GM12878 (cell line): ENCODE results near the gene RAD51B.
A peak's percentile ranks its signal among the peaks of the same experiment; 100 is the strongest.

ENCODE experiments used
- ASH2L ChIP-seq: fragments of 300-600, 200-600 bp; sonication (generic); IDR thresholded peaks from 2 replicates; pipeline ENCODE4 v1.6.1; 2017; ENCODE audit warnings: low read depth, mild to moderate bottlenecking, borderline replicate concordance
- ATF2 ChIP-seq: IDR thresholded peaks from 2 replicates; pipeline ENCODE4 v1.6.1; 2012; ENCODE audit warnings: low read length, inconsistent platforms
- EZH2 ChIP-seq: IDR thresholded peaks from 2 replicates; pipeline ENCODE4 v1.6.1; 2012; ENCODE audit warnings: low read depth, mild to moderate bottlenecking, control low read depth, inconsistent platforms, low read length, borderline replicate concordance; ENCODE audit not compliant: control insufficient read depth
- TF ChIP-seq, protein P1 (sequence below), 3 experiments: IDR thresholded peaks in 2 of 3; conservative IDR thresholded peaks in 1 of 3; 2 replicates each; pipeline ENCODE4 v1.5.1; 2011; ENCODE audit warnings: low read depth in 3 of 3, low read length in 3 of 3, mild to moderate bottlenecking in 3 of 3, control low read depth in 2 of 3, moderate library complexity in 2 of 3, inconsistent platforms in 1 of 3, mixed read lengths in 1 of 3; ENCODE audit not compliant: control insufficient read depth in 2 of 3, insufficient read depth in 1 of 3; ENCODE audit errors: extremely low read depth in 1 of 3

- TF ChIP-seq EZH2 (no peak), ATF2 (peak; percentile 21; the same call in 1 of the 2 replicates), ASH2L (no peak)
- TF ChIP-seq, protein P1, sequence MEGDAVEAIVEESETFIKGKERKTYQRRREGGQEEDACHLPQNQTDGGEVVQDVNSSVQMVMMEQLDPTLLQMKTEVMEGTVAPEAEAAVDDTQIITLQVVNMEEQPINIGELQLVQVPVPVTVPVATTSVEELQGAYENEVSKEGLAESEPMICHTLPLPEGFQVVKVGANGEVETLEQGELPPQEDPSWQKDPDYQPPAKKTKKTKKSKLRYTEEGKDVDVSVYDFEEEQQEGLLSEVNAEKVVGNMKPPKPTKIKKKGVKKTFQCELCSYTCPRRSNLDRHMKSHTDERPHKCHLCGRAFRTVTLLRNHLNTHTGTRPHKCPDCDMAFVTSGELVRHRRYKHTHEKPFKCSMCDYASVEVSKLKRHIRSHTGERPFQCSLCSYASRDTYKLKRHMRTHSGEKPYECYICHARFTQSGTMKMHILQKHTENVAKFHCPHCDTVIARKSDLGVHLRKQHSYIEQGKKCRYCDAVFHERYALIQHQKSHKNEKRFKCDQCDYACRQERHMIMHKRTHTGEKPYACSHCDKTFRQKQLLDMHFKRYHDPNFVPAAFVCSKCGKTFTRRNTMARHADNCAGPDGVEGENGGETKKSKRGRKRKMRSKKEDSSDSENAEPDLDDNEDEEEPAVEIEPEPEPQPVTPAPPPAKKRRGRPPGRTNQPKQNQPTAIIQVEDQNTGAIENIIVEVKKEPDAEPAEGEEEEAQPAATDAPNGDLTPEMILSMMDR (IDR thresholded peaks at IDR 0.05 in 2 of 3, conservative IDR thresholded peaks at IDR 0.05 in 1 of 3; ENCODE audit: control insufficient read depth in 2 of 3, extremely low read depth in 1 of 3, insufficient read depth in 1 of 3, low read depth in 3 of 3, low read length in 3 of 3) = no peak
These were observed 900.2 kb downstream of the RAD51B start for GRCh38 chr14:68719634-68720384.
